ENCODE data around the gene CASKIN1.
"Not testable (repeated sequence)": the region's sequence is repeated elsewhere in the genome, so short reads cannot be mapped to it uniquely, and the experiment has no call there.

CASKIN1 gene

DNA sequence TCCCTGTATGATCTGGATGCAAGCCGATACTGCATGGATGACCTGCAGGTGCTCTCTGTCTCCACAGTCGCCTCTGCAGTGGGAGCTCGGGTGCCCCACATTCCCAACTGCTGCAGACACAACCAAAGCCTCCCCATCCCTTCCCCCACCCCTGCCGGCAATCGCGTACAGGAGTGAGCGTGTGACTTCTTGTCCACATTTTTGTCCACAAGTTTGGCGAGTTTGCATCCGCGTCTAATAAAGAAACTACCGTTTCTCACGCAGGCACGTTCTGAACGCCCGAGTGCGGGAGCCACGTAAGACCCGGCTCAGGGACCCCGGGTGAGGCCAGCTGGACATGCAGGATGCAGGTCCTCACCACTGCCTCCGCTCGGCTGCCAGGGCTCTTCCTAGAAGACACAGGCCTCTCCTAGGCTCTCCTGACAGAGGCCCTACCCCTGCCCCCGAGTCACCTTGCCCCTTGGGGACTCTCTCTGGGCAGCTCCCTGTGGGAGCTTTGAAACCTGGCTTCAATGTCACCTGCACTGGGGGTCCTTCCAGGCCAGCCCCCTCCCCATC is 66.4 kb downstream of the CASKIN1 start:
- not testable (repeated sequence) for DNase-seq

DNA sequence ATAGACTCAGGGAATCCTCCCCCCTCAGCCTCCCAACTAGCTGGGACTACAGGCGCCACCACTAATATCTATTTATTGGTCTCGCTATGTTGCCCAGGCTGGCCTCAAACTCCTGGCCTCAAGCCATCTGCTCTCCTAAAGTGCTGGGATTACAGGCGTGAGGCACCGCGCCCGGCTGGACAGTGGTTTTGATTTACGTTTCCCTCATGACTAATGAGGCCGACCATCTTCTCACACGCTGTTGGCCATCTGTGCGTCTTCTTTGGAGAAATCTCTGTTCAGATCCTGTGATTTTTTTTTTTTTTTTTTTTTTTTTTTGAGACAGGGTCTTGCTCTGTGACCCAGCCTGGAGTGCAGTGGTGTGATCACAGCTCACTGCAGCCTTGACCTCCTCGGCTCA is 67.2 kb downstream of the CASKIN1 start:
- DNase-seq, result not testable (repeated sequence)

DNA sequence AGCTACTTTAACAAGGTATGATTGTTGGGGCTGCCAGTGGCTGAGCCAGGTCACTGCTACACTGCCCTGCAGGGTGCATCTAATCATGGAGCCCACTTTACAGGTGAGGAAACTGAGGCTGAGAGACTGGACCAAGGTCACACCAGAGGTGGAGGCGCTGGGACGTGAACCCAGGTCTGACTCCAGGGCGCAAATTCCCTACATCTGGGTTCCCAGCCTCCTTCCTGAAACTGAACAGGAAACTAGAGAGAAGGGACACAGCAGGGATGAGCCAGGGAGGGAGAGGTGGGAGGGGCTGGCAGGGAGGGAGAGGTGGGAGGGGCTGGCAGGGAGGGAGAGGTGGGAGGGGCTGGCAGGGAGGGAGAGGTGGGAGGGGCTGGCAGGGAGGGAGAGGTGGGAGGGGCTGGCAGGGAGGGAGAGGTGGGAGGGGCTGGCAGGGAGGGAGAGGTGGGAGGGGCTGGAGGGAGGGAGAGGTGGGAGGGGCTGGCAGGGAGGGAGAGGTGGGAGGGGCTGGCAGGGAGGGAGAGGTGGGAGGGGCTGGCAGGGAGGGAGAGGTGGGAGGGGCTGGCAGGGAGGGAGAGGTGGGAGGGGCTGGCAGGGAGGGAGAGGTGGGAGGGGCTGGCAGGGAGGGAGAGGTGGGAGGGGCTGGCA is 68.7 kb downstream of the CASKIN1 start:
- DNase-seq, result not testable (repeated sequence)

All from T-helper 2 cell (primary cell).